CD4-positive, alpha-beta T cell treated with Interferon alpha-2 for 1 hour (primary cell): ENCODE results near the gene RAP1GAP2.
"Not testable (repeated sequence)": the region's sequence is repeated elsewhere in the genome, so short reads cannot be mapped to it uniquely, and the experiment has no call there.

Source experiments
- DNase-seq, 2 donors: peaks; one replicate each; pipeline ENCODE4 v3.0.0-alpha.2; 2020 to 2022

RAP1GAP2 gene

GRCh38 chr17:2815781-2816185 lies 19.5 kb downstream of the RAP1GAP2 start:
- DNase-seq: no peak

GRCh38 chr17:2816688-2817087 lies 20.4 kb downstream of the RAP1GAP2 start:
- no peak for DNase-seq

GRCh38 chr17:2819294-2819693 lies 23.1 kb downstream of the RAP1GAP2 start:
- not testable (repeated sequence) for DNase-seq

GRCh38 chr17:2819921-2820501 lies 23.8 kb downstream of the RAP1GAP2 start:
- no peak for DNase-seq

- no peak for DNase-seq
Observed at GRCh38 chr17:2821868-2822267, 25.6 kb downstream of the RAP1GAP2 start.

GRCh38 chr17:2822358-2822757 lies 26.1 kb downstream of the RAP1GAP2 start:
- no peak for DNase-seq

- no peak for DNase-seq
Observed at GRCh38 chr17:2825253-2825970, 29.2 kb downstream of the RAP1GAP2 start.

- DNase-seq: peak; percentile 72 to 78
Observed at GRCh38 chr17:2828397-2829038, 32.3 kb downstream of the RAP1GAP2 start.

- no peak for DNase-seq
Observed at GRCh38 chr17:2830678-2831077, 34.4 kb downstream of the RAP1GAP2 start.

- DNase-seq: no peak
Observed at GRCh38 chr17:2835780-2836179, 39.5 kb downstream of the RAP1GAP2 start.

GRCh38 chr17:2837147-2837561 lies 40.9 kb downstream of the RAP1GAP2 start:
- peak; percentile 64 to 68 for DNase-seq

- no peak for DNase-seq
Observed at GRCh38 chr17:2841606-2842005, 45.4 kb downstream of the RAP1GAP2 start.

GRCh38 chr17:2842464-2842863 lies 46.2 kb downstream of the RAP1GAP2 start:
- no peak for DNase-seq

- DNase-seq: no peak
Observed at GRCh38 chr17:2844416-2844815, 48.2 kb downstream of the RAP1GAP2 start.

GRCh38 chr17:2847381-2848333 lies 51.4 kb downstream of the RAP1GAP2 start:
- DNase-seq: no peak

GRCh38 chr17:2849327-2849670 lies 53.1 kb downstream of the RAP1GAP2 start:
- no peak for DNase-seq

GRCh38 chr17:2850991-2851390 lies 54.8 kb downstream of the RAP1GAP2 start:
- DNase-seq: no peak

GRCh38 chr17:2851615-2852014 lies 55.4 kb downstream of the RAP1GAP2 start:
- DNase-seq: no peak

- DNase-seq: no peak
Observed at GRCh38 chr17:2852221-2852620, 56.0 kb downstream of the RAP1GAP2 start.

GRCh38 chr17:2852729-2853282 lies 56.6 kb downstream of the RAP1GAP2 start:
- DNase-seq: no peak

- peak; percentile 12 to 48 for DNase-seq
Observed at GRCh38 chr17:2853283-2854142, 57.3 kb downstream of the RAP1GAP2 start.
